Rectal smooth muscle tissue (tissue), 1 donor: ENCODE results near the gene CCDC51.

ENCODE experiments used
- H3K27ac ChIP-seq: one replicate; pipeline ENCODE4 v1.7.0; 2013; ENCODE audit warnings: low read depth, low read length, inconsistent platforms
- H3K27me3 ChIP-seq: one replicate; pipeline ENCODE4 v1.7.0; 2013; ENCODE audit warnings: low read length; ENCODE audit not compliant: control insufficient read depth, insufficient read depth
- H3K36me3 ChIP-seq: one replicate; pipeline ENCODE4 v1.7.0; 2013; ENCODE audit warnings: low read length; ENCODE audit not compliant: control insufficient read depth, insufficient read depth
- H3K4me1 ChIP-seq: one replicate; pipeline ENCODE4 v1.7.0; 2013; ENCODE audit warnings: low read length; ENCODE audit not compliant: control insufficient read depth, insufficient read depth
- H3K4me3 ChIP-seq: one replicate; pipeline ENCODE4 v1.7.0; 2013; ENCODE audit warnings: low read length
- H3K9ac ChIP-seq: one replicate; pipeline ENCODE4 v1.7.0; 2013; ENCODE audit warnings: low read length

The CCDC51 gene

GRCh38 chr3:48472923-48473616 lies 33.2 kb upstream of the CCDC51 start:
- H3K36me3 ChIP-seq: peaks cover 14% of the 10 kb centered on the region

DNA sequence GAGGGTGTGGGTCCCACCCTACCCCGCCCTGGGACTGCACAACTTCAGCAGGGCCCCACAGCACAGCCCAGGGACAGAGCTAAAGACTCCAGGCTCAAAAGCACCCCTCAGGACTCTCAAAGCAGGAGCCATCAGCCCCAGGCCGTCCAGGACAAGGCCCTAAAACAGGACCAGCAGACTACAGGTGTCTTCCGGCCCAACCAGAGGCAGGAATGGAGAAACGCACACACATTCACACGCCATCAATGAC lies 32.7 kb upstream of the CCDC51 start:
- H3K4me1 ChIP-seq: peaks cover 15% of the 10 kb centered on the region
- peak overlapping the region; percentile 66 for H3K9ac ChIP-seq
- no peaks in the 10 kb centered on the region for H3K27me3 ChIP-seq
- peaks cover 18% of the 10 kb centered on the region for H3K36me3 ChIP-seq
- H3K27ac ChIP-seq: peak overlapping the region; percentile 91
- peak overlapping the region; percentile 75 for H3K4me3 ChIP-seq

More at GRCh38 chr3:48472923-48473616, 33.2 kb upstream of the CCDC51 start:
- H3K4me1 ChIP-seq: peaks cover 13% of the 10 kb centered on the region
- H3K9ac ChIP-seq: peak overlapping the region; percentile 66
- H3K27ac ChIP-seq: peak overlapping the region; percentile 91
- H3K4me3 ChIP-seq: peak overlapping the region; percentile 75
- no peaks in the 10 kb centered on the region for H3K27me3 ChIP-seq

DNA sequence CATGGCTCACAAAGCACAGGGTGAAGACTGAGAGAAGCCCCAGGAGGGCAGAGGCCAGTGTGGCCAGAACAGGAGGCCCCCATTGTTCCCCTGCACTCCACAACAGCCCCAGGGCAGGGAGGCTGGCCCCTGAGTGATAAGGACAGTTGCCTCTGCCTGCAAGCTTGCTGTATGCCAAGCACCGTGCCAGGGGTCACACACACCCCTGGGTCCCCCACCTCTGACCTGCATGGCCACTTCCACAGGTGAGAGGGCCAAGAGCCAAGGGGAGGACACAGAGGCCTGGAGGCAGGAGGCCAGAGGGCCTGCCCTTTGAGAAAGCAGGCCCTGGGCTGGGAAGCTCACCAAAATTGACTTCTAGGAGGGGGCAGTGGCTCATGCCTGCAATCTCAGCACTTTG lies 30.4 kb upstream of the CCDC51 start:
- Histone ChIP-seq H3K4me1 (peaks cover 35% of the 10 kb centered on the region), H3K36me3 (peaks cover 26% of the 10 kb centered on the region), H3K27me3 (no peaks in the 10 kb centered on the region), H3K27ac (no peak overlapping the region), H3K9ac (no peak overlapping the region), H3K4me3 (no peak overlapping the region)

- Histone ChIP-seq H3K9ac (no peak overlapping the region), H3K4me3 (no peak overlapping the region), H3K27me3 (no peaks in the 10 kb centered on the region), H3K27ac (no peak overlapping the region), H3K4me1 (peaks cover 37% of the 10 kb centered on the region), H3K36me3 (peaks cover 26% of the 10 kb centered on the region)
Observed at GRCh38 chr3:48469046-48469915, 29.4 kb upstream of the CCDC51 start.

DNA sequence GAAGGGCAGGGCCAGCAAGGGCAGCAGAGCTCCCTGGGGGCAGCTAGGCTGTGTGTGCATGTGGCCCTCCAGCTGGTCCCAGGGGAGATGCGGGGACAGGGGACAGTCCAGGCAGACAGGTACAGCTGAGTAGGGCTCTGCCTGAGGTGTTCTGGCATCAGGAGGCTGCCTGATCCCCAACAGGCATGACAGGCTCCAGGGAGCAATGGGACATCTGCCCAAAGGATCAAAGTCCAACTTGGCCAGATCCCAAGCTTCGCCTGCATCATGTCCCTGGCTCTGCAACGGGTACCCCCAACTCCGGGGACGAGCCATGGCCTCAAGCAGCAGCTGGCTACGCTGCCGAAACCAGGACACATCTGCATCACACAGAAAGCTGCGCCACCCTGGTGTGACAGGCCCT lies 28.4 kb upstream of the CCDC51 start:
- Histone ChIP-seq H3K4me3 (no peak overlapping the region), H3K27me3 (no peaks in the 10 kb centered on the region), H3K9ac (no peak overlapping the region), H3K36me3 (peaks cover 26% of the 10 kb centered on the region), H3K27ac (peak overlapping the region; percentile 12), H3K4me1 (peaks cover 36% of the 10 kb centered on the region)

DNA sequence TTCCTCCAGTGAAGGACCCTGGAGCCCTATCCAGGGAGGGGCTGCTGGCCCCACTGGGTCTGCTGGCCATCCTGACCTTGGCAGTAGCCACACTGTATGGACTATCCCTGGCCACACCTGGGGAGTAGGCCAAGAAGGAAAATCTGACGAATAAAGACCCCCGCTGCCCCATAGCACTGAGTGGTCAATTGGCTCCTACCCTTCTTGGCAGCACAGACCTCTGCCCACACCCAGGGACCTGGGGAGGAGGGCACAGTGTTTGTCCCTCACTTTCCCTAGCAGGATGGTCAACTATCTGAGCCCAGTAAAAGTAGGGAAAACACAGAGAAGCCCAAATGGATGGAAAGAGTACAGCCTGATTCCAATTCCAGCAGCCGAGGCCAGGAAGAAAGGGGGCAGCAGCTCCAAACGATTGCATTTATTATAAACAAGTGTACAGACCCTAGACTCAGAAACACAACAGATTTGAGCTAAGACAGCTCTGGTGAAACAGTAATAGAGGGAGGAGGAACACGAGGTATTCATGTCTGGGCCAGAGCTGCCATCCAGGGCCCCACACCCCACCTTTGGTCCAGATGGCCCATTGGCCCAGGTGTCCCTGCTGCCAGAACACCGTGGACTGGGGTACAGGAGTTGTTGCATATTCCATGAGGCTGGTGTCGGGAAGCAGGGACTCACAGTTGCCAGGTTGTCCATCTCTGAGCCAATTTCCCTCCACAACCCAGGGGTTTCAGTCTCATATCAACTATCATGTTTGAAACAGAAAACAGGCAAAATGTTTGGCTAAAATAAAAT lies 27.8 kb upstream of the CCDC51 start:
- peak overlapping the region; percentile 71 for H3K9ac ChIP-seq
- peaks cover 34% of the 10 kb centered on the region for H3K4me1 ChIP-seq

DNA sequence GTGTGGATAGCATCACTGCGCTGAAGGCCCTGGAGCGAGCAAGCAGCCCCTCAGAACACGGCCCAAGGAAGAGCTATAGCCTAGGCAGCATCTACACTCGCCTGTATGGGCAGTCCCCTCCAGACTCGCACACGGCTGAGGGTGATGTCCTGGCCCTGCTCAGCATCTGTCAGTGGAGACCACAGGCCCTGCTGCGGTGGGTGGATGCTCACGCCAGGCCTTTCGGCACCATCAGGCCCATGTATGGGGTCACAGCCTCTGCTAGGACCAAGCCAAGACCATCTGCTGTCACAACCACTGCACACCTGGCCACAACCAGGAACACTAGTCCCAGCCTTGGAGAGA lies 27.2 kb upstream of the CCDC51 start:
- Histone ChIP-seq H3K36me3 (peaks cover 26% of the 10 kb centered on the region), H3K9ac (peak overlapping the region; percentile 71), H3K4me3 (peak overlapping the region; percentile 87), H3K27ac (peak overlapping the region; percentile 100), H3K27me3 (no peaks in the 10 kb centered on the region), H3K4me1 (peaks cover 34% of the 10 kb centered on the region)

More for the DNA sequence above, 27.8 kb upstream of the CCDC51 start:
- H3K4me3 ChIP-seq: peak overlapping the region; percentile 87
- H3K27me3 ChIP-seq: no peaks in the 10 kb centered on the region
- H3K36me3 ChIP-seq: peaks cover 26% of the 10 kb centered on the region
- peak overlapping the region; percentile 100 for H3K27ac ChIP-seq

DNA sequence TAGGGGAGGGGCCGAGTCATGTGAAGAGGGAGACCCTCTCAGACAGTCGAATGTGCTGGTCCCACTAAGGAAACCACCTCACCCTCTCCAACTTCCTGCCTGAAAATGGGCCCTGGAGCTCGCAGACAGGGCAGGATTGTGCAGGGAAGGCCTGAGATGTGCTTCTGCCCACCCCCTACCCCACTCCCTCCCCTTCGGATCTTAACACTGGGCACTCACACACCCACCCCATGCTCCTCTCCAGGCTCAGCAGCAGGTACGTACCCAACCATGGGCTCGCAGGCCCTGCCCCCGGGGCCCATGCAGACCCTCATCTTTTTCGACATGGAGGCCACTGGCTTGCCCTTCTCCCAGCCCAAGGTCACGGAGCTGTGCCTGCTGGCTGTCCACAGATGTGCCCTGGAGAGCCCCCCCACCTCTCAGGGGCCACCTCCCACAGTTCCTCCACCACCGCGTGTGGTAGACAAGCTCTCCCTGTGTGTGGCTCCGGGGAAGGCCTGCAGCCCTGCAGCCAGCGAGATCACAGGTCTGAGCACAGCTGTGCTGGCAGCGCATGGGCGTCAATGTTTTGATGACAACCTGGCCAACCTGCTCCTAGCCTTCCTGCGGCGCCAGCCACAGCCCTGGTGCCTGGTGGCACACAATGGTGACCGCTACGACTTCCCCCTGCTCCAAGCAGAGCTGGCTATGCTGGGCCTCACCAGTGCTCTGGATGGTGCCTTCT lies 26.6 kb upstream of the CCDC51 start:
- H3K9ac ChIP-seq: peak overlapping the region; percentile 71
- peak overlapping the region; percentile 87 for H3K4me3 ChIP-seq
- peaks cover 26% of the 10 kb centered on the region for H3K36me3 ChIP-seq
- H3K27ac ChIP-seq: peak overlapping the region; percentile 100
- peaks cover 34% of the 10 kb centered on the region for H3K4me1 ChIP-seq
- no peaks in the 10 kb centered on the region for H3K27me3 ChIP-seq

DNA sequence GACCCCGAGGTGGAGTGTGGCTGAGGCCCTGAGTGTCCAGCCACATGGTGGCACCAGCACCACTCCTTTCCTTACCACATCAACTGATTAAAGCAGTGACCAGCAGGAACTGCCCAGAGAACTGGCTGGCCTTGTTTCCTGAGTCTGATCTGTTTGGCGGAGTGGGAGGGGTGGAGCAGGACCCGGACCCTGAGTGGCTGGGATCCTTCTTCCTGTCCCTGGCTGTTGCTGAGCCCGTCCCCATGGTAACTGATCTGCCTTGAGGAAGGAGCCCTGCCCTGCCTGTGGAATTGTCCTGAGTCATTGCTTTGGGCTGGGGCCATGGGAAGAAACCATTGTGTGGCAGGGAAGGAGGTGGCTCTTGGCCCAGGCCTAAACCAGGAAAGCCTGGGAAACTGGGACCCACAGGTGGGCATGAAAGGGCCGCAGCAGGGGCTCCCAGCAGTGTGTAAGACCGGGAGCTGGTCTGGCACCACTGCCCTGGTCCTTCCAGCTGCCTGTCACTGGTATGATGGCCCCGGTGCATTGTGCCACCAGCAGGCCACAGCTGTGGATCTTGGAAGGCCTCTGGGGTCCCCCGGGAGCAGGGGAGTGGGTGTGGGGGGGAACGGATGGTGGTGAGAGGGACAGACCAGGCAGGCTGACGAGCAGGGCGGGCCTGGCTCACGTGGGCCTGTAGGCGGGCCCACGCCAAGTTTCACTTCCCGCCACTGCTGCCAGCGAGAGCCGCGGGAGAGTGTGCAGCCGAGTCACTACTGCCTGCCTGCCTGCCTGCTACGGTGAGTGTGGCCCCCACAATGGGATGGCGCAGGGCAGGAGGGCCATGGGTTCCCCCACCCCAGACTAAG lies 25.8 kb upstream of the CCDC51 start:
- Histone ChIP-seq H3K27ac (peak overlapping the region; percentile 100), H3K9ac (peak overlapping the region; percentile 71), H3K4me1 (peaks cover 34% of the 10 kb centered on the region), H3K27me3 (no peaks in the 10 kb centered on the region), H3K36me3 (peaks cover 26% of the 10 kb centered on the region), H3K4me3 (peak overlapping the region; percentile 87)

GRCh38 chr3:48465237-48465530 lies 25.3 kb upstream of the CCDC51 start:
- peak overlapping the region; percentile 36 for H3K4me3 ChIP-seq

DNA sequence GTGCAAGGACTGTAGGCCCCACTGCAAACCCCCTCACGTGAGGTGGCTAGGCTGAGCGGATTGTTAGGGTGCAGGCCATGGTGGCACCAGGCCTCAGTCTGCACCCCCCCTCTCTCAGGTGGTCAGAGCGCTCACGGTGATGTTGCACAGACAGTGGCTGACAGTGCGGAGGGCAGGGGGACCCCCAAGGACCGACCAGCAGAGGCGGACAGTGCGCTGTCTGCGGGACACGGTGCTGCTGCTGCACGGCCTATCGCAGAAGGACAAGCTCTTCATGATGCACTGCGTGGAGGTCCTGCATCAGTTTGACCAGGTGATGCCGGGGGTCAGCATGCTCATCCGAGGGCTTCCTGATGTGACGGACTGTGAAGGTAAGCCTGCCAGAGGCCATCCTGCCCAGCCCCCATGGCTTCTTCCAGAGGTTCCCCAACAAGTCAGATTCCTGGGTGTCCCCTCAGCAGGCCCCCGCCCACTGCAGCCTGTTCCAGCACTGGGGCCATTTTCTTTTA lies 24.8 kb upstream of the CCDC51 start:
- H3K27ac ChIP-seq: peak overlapping the region; percentile 100
- H3K27me3 ChIP-seq: no peaks in the 10 kb centered on the region
- H3K4me1 ChIP-seq: peaks cover 28% of the 10 kb centered on the region
- no peak overlapping the region for H3K4me3 ChIP-seq
- H3K9ac ChIP-seq: no peak overlapping the region
- peaks cover 34% of the 10 kb centered on the region for H3K36me3 ChIP-seq

More at GRCh38 chr3:48465237-48465530, 25.3 kb upstream of the CCDC51 start:
- peaks cover 32% of the 10 kb centered on the region for H3K4me1 ChIP-seq
- H3K36me3 ChIP-seq: peaks cover 32% of the 10 kb centered on the region
- peak overlapping the region; percentile 14 for H3K9ac ChIP-seq
- peak overlapping the region; percentile 100 for H3K27ac ChIP-seq
- no peaks in the 10 kb centered on the region for H3K27me3 ChIP-seq
